AG04450 (cell line): Measurements from ENCODE around the gene KREMEN1. TPM values are rescaled to one million over a fixed set of nuclear protein-coding genes. Genes with fewer than 3 reads are reported as not detected.

Source experiments
- CTCF ChIA-PET: fragments of 300-600, 350-600 bp; formaldehyde crosslinking; extraction: SDS; loops from one replicate; lab custom pipeline; 2022; ENCODE audit warnings: antibody characterized with exemption, inconsistent platforms; lab: Charles Lee
- POLR2A ChIA-PET: fragments of 350-600 bp; formaldehyde crosslinking; extraction: SDS; loops from one replicate; lab custom pipeline; 2021; ENCODE audit warnings: antibody characterized with exemption, inconsistent platforms; lab: Yijun Ruan, JAX
- DNase-seq: peaks from one replicate; pipeline ENCODE4 v3.0.0-alpha.2; 2011; ENCODE audit warnings: low read depth, low spot score
- H3K27ac ChIP-seq: one replicate; pipeline ENCODE4 v1.5.1; 2012; ENCODE audit warnings: low read depth, low read length, control low read depth
- H3K27me3 ChIP-seq: one replicate; pipeline ENCODE4 v1.6.0; 2012; ENCODE audit warnings: low read length; ENCODE audit not compliant: control insufficient read depth, insufficient read depth
- H3K4me3 ChIP-seq: 2 replicates; pipeline ENCODE4 v1.5.1; 2011; ENCODE audit warnings: mild to moderate bottlenecking, low read depth, low read length, control low read depth
- H3K9me3 ChIP-seq: 2 replicates; pipeline ENCODE4 v1.5.1; 2012; ENCODE audit warnings: low read length; ENCODE audit not compliant: control insufficient read depth, insufficient read depth
- CTCF ChIP-seq: IDR thresholded peaks from 2 replicates; pipeline ENCODE4 v1.5.1; 2011; ENCODE audit warnings: low read depth, low read length, control low read depth, inconsistent platforms
- polyA plus RNA-seq: library from polyadenylated mRNA; depleted of rRNA; stranded (reverse); fragments of >200 nt; gene quantifications from 2 replicates; pipeline ENCODE4 v1.2.3, GENCODE V29; 2011

Gene KREMEN1
- polyA plus RNA-seq, 1 experiment = 5.9 TPM

DNA sequence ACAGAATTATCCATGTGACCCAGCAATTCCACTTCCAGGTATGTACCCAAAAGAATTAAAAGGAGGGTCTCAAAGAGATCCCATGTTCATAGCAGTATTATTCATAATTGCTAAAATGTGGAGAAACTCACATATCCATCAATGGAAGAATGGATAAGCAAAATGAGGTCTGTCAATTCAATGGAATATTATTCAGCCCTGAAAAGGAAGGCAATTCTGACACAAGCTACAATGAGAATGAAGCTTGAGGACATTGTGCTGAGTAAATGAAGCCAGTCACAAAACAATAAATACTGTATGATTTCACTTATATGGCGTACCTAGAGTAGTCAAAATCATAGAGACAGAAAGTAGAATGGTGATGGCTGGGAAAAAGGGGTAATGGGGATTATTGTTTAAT lies 113.5 kb downstream of the KREMEN1 start:
- H3K4me3 ChIP-seq = no peak overlapping the region
- ChIA-PET POLR2A (no interaction called here), CTCF (no interaction called here)
- no peak for TF ChIP-seq CTCF
- no peak for DNase-seq
- H3K27me3 ChIP-seq = peaks cover 15% of the 10 kb centered on the region
- H3K27ac ChIP-seq = no peak overlapping the region
- H3K9me3 ChIP-seq = no peaks in the 10 kb centered on the region

GRCh38 chr22:29187831-29188230 lies 115.0 kb downstream of the KREMEN1 start:
- ChIA-PET POLR2A (no interaction called here), CTCF (no interaction called here)
- DNase-seq = no peak
- Histone ChIP-seq H3K9me3 (no peaks in the 10 kb centered on the region), H3K27ac (no peak overlapping the region), H3K27me3 (peaks cover 19% of the 10 kb centered on the region), H3K4me3 (no peak overlapping the region)
- TF ChIP-seq CTCF = no peak

DNA sequence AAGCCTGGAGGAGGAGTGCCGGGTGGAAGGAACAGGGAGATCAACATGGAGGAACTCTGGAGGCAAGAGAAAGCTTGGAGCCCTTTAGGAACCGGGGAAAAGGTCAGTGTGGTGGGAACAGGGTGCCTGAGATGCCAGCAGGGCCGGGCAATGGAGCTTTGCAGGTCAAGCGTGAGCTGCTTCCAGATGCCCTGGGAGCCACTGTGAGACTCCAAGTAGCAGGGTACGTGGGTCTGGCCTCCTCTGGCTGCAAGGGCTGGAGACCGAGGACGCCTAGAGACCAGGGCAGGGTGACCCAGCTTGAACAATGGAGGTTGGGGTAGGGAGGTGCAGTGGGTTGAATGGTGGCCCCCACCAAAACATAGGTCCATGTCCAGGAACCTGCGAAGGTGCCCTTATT lies 117.2 kb downstream of the KREMEN1 start:
- no peak overlapping the region for H3K4me3 ChIP-seq
- CTCF ChIA-PET = interaction anchor here (0.6 to 1.3 kb wide), 2 partner anchors 11 to 55 kb away, joined by 3 to 6 read pairs; no protein-coding TSS in a partner anchor
- H3K27ac ChIP-seq = no peak overlapping the region
- no peak for DNase-seq
- H3K9me3 ChIP-seq = no peaks in the 10 kb centered on the region
- POLR2A ChIA-PET = no interaction called here
- TF ChIP-seq CTCF = no peak
- peaks cover 19% of the 10 kb centered on the region for H3K27me3 ChIP-seq

DNA sequence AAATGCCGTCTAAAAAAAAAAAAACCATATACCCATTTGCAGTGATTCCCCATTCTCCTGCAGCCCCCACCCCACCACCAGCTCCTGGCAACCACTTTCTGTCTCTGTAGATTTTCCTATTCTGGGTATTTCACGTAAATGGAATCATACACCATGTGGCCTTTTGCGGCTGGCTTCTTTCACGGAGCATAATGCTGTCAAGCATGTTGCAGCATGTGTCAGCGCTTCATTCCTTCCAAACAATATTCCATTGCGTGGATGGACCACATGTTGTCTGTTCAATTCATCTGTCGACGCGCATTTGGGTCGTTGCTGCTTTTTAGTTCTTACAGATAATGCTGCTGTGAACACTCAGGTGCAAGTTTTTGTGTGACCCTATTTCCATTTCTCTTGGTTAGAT lies 118.1 kb downstream of the KREMEN1 start:
- H3K27ac ChIP-seq = no peak overlapping the region
- H3K4me3 ChIP-seq = no peak overlapping the region
- H3K9me3 ChIP-seq = no peaks in the 10 kb centered on the region
- ChIA-PET POLR2A (no interaction called here), CTCF (interaction anchor here (1.3 kb wide), 1 partner anchor 54 kb away, joined by 6 read pairs; no protein-coding TSS in a partner anchor)
- no peak for TF ChIP-seq CTCF
- DNase-seq = no peak
- H3K27me3 ChIP-seq = peaks cover 20% of the 10 kb centered on the region

- ChIA-PET POLR2A (no interaction called here), CTCF (interaction anchor here (1.3 kb wide), 1 partner anchor 52 kb away, joined by 7 read pairs; no protein-coding TSS in a partner anchor)
These were observed 120.2 kb downstream of the KREMEN1 start for GRCh38 chr22:29193021-29193420.

More at GRCh38 chr22:29193021-29193420, 120.2 kb downstream of the KREMEN1 start:
- DNase-seq = no peak
- no peak for TF ChIP-seq CTCF
- H3K27ac ChIP-seq = no peak overlapping the region
- H3K27me3 ChIP-seq = peaks cover 12% of the 10 kb centered on the region
- no peak overlapping the region for H3K4me3 ChIP-seq
- H3K9me3 ChIP-seq = no peaks in the 10 kb centered on the region
